ENCODE results near the gene SLC25A5.
A peak's percentile ranks its signal among the peaks of the same experiment; 100 is the strongest.
"Not testable (repeated sequence)": the region's sequence is repeated elsewhere in the genome, so short reads cannot be mapped to it uniquely, and the experiment has no call there.

SLC25A5 gene

GRCh38 chrX:119477812-119478232, 9.6 kb downstream of the SLC25A5 start:
- no peak for DNase-seq (ENCODE audit: low read depth)

DNA sequence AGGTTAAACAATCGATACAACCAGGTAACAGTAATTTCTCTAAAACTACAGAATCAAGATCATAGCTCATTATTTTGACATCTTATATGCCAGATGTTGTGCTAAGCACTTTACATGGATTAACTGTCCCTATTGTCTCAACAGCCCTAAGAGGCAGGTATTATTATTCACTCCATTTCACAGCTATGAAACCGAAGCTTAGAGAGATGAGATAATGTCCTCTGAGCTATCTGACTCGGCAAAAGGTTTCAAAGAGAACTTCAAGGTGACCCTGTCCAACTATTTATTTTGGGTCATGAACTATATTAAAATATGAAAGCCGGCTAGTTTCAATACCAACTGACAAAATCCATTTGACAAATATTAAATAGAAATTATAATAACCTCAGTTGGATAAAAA, 10.3 kb downstream of the SLC25A5 start:
- DNase-seq (ENCODE audit: low read depth) = no peak

DNA sequence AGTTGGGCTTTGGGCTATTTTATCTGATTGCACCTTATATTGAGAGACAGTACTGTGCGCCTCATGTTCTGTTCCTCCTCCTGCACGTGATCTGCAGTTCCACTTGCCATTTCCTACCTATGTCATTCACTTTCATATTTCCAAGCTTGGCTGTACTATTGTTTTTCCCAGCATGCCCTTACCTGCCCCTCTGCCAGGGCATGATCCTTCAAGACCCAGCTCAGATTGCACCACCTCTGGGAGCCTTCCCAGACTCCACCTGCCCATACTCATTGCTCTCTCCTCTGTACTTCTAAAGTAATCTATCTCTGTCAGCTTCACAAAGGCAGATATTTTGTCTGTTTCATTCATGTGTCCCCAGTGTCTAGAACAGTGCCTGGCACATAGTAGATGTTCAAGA, 11.6 kb downstream of the SLC25A5 start:
- no peak for DNase-seq (ENCODE audit: low read depth)

DNA sequence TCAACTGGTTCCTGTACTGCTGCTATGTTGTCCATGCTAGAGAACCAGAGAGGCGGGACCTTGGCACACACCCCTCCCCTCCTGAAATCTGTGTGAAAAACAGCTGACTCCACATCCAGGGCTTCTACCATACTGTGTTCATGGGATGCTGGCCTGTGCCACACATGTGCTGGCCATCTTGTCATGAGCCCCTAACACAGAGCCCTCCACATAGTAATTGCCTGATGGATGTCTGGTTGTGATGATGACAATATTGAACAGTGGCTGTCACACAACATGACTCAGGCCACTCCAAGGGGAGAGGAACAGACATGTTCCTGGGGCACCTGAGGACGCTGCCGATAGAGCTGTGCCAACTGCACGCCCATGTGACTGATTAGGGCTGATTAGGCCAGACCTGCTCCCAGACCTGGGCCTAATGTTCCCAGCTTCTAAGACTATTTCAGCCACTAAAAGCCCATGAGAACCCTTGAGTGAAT, 13.1 kb downstream of the SLC25A5 start:
- DNase-seq (ENCODE audit: low read depth) = no peak

GRCh38 chrX:119482041-119482440, 13.8 kb downstream of the SLC25A5 start:
- no peak for DNase-seq (ENCODE audit: low read depth)

GRCh38 chrX:119482481-119483480, 14.5 kb downstream of the SLC25A5 start:
- peak; percentile 37 for DNase-seq (ENCODE audit: low read depth)

GRCh38 chrX:119486745-119487144, 18.5 kb downstream of the SLC25A5 start:
- DNase-seq (ENCODE audit: low read depth) = no peak

GRCh38 chrX:119487766-119488165, 19.5 kb downstream of the SLC25A5 start:
- not testable (repeated sequence) for DNase-seq (ENCODE audit: low read depth)

DNA sequence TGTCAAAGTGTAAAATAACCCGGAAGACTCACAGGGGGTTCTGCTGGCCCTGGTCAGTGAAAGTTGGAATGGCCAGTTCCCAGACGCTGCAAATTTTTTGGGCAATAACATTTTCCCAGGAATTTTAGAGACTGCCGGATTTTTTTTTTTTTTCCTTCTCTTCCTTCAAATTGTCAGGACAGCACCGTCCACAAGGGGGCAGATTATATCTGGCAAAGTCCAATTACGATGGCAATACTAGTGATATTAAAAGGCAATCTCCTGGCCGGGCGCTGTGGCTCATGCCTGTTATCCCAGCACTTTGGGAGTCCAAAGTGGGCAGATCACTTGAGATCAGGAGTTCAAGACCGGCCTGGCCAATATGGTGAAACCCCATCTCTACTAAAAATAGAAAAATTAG, 20.5 kb downstream of the SLC25A5 start:
- no peak for DNase-seq (ENCODE audit: low read depth)

DNA sequence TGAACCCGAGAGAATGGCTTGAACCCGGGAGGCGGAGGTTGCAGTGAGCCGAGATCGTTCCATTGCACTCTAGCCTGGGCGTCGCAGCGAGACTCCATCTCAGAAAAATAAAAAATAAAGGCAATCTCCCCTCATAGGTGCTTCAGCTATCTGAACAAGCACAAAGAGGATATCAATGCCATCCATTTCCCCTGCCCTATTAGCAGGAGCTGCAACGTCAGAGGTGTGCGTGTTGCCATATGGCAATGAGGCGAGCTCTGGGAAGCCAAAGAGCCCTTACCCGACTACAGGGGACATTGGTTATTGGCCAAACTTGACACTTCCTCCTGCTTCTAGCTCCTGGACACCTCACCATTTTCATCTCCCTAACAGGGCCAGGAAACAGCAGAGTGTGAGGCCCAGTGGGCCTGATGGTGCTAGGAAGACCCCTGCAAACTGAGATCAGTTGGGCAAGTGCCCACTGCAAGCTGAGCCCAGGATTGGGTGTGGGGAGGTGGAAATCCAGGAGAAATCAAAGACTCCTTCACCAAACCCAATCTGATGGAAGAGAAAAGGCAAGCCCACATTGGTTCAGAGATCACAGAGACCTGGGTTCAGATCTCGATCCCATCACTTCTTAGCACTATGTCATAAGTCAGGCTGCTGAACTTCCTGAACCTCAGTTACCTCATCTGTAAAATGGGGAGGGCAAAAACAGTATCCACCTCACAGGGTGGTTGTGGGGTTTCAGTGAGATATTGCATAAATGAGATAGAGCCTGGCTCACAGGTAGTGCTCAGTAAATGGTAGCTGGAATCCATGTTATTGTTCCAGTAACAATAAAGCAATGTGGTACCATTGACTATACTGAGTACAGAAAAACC, 21.2 kb downstream of the SLC25A5 start:
- DNase-seq (ENCODE audit: low read depth) = no peak

- DNase-seq (ENCODE audit: low read depth) = no peak
Observed at GRCh38 chrX:119492463-119492862, 24.2 kb downstream of the SLC25A5 start.

- DNase-seq (ENCODE audit: low read depth) = not testable (repeated sequence)
Observed at GRCh38 chrX:119493851-119494495, 25.7 kb downstream of the SLC25A5 start.

DNA sequence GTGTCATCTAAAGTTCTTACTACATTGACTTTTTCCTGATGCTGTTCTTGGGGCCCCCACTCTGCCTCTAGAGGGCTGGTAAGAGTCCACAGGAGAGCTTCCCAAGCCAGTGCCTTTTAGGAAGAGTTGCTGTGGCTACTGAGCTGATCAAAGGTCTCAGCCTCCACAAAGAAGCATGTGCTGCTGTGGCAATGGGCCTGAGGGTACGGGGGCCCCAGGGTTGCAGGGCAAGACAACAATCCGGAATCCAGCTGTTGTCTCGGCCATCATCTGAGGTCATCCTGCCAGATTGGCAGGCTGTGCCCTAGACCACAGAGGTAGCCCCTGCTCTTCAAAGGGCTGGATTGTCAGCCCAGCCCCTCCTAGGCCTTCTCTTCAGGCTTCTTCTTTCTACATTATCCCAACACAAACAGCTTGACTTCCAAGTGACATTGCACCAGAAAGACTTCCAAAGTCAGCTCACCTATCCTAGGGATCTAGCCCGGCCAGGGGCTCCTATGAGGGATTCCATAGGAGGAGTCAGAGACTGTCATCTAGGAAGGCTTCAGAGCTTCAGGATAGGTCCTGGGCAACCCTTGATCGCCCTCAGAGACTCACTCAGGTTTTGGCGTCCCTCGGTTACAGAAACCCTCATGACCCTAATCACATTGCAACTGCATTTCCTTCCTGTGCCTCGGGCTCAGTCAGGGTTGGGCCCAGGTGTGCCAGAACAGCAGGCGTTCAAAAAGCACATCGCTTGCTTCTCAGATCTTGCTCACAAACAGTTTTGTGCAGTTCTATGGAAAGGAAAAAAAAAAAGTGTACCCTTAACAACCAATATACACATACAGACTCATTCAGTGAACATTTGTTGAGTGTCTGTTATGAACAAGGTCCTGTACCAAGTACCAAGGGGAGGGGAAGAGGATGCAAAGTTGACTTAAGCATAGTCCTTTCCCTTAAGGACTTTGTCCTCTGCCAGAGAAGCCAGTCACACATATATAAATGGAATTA, 27.8 kb downstream of the SLC25A5 start:
- no peak for DNase-seq (ENCODE audit: low read depth)

DNA sequence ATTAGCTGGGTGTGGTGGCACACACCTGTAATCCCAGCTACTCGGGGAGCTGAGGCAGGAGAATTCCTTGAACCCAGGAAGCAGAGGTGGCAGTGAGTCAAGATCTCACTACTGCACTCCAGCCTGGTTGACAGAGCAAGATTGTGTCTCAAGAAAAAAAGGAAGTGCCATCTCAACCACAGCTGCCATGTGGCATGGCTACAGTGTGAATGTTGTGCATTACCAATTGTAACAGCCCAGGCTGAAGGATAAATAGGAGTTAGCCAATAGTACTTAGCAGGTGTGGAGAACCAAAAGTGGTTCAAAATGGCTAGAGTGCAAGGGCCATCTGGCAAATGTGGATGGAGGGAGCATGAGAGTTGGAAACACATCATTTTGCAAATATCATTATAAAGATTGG, 28.9 kb downstream of the SLC25A5 start:
- DNase-seq (ENCODE audit: low read depth) = no peak

DNA sequence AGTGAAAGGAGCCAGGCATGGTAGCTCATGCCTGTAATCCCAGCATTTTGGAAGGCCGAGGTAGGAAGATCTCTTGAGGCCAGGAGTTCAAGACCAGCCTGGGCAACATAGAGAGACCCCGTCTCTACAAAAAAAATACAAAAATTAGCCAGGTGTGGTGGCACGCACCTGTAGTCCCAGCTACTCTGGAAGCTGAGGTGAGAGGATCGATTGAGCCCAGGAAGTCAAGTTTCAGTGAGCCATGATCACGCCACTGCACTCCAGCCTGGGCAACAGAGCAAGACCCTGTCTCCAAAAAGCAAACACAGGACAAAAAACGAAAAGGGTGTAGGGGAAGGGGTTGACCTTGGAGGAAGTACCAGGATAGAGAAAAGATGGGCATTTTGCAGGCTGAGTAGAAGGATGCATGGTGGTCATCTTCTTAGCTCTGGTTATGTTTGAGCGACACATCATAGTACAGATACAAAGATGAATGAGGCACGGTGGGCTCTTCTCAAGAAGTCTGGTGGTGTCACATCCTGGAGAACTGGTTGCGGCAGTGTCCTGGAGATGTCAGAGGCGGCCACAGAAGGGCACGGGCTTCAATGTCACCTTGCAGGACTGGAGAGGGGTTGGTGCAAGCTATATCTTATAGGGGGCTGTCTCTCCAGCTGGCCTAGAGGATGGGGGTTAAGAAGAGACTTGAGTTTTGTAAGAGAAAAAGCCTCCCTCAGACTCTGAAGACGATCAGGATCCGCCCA, 32.0 kb downstream of the SLC25A5 start:
- DNase-seq (ENCODE audit: low read depth) = no peak

DNA sequence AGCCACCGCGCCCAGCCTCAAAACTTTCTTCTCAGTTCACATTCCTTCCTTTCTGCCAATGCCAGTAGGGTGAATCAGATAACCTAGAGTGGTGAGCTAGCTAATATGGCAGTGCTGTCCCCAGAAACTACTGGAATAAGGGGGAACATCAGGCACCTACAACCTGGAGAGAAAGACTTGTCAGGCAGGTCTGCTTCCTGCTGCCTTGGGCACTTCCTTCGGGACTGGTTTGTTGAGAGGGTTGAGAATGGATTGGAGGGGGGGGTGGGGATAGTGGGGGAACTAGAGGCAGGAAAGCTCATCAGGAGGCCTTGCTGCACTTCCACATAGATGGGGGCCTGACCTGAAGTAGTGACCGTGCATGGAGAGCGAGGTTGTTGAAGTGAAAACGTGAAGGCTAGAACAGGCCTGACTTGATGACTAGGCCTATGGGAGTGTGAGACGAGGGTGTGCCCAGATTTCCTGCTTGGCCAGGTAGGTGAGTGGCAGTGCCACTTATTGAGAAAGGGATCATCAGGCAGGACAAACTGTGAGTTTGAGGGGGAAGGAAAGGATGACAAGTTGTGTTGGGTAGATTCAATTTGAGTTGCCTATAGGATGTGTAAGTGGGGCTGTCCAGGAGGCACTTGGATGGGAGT, 33.4 kb downstream of the SLC25A5 start:
- DNase-seq (ENCODE audit: low read depth) = no peak

DNA sequence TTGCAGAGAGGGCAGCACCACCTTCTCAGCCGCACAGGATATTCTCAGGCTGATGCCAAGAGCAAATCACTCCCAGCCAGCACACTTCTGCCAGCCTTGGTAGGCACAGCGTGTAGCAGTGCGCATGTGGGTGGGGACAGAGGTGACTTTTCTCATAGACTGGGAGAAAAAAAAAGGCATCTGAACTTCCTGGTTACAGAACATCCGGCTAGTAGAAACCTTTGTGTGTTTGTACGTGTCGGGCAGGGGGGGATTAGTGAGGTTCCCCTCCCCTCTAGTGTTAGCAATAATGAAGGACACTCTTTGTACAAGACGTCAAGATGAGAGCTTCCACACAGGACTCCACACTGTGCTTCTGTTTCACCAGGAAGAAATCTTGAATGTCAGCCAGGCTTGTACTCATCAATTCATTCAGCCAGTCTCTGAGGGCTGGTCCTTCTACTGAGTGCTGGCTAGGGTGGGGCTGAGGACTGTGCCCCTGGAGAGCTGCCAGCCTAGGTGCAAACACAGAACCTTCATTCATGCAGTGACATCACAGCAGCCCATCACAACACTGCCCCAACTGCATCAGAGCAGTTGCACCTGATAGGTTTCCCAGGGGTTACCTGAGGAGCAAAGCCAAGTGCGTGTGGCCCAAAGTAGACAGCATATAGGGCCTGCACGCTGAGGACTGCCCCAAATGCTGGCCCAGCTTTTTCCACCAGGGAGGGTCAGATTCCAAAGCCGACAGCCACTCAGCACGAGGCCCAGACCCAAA, 34.7 kb downstream of the SLC25A5 start:
- DNase-seq (ENCODE audit: low read depth) = no peak

GRCh38 chrX:119503484-119503861, 35.2 kb downstream of the SLC25A5 start:
- no peak for DNase-seq (ENCODE audit: low read depth)

- not testable (repeated sequence) for DNase-seq (ENCODE audit: low read depth)
Observed at GRCh38 chrX:119505145-119505544, 36.9 kb downstream of the SLC25A5 start.
